HFF-Myc (cell line): ENCODE data around the gene TDRD5.

Experiments used
- DNase-seq: peaks from one replicate; pipeline ENCODE4 v3.0.0-alpha.2; 2011; ENCODE audit warnings: low read depth; ENCODE audit errors: extremely low read depth
- H3K4me3 ChIP-seq: replicated peaks from 2 replicates; pipeline ENCODE4 v1.5.1; 2011; ENCODE audit warnings: low read depth, mild to moderate bottlenecking, control low read depth, low read length
- CTCF ChIP-seq: IDR thresholded peaks from 2 replicates; pipeline ENCODE4 v1.5.1; 2012; ENCODE audit warnings: mild to moderate bottlenecking, low read depth, low read length, control low read depth; ENCODE audit errors: missing control alignments

TDRD5 gene

DNA sequence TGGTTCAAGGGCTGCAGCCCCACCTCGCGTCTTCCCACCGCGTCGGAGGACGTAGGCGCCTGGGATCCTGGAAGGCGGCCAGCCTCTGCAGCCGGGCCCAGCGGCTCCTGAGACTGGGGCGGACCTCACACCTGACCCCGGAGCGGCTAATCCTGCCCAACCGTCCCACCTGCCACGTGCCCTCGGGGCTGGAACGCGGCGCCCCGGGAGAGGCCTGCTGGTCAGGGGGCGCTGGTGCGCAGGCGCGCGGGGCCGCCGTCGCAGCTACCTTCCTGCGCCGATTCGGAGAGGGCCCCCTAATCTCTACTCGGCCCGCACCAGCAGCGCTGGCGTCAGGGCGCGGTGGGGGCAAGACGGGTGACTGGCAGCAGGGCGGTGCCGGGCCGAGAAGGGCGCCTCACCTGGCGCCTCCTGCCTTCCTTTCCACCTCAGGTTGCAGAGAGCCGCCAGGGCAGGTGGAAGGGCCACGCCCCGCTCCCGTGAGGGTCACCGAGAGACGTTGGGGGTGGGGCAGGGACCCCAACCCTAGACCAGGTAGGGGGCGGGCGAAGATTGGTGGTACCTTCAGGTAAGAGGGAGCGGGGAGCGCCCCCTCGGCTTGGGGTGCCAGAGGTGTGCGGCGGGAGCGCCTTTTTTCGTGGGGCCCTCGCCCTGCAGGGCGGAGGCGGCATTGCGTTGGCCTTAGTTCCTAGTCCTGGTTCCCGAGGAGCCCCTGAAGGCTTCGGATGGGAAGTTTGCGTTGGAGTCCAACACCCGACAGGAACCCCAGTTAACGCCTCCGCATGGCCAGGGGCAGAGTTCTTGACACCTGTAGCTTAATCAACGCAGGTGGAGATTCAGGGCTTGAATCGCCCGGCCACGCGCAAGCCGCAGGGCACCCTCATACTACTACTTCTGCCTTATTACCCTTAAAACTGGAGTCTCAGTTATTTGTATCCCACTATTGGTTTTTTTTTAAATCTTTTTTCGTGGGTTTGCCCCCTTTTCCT is at the start of gene TDRD5:
Gene TDRD5, plus strand, starts transcription at position 241 of the 989 bp plus-strand sequence. CDS start 784 bp downstream, outside the sequence.
- no peak for DNase-seq
- no peak for TF ChIP-seq CTCF
- H3K4me3 ChIP-seq = no peak within 1 kb of the TSS

DNA sequence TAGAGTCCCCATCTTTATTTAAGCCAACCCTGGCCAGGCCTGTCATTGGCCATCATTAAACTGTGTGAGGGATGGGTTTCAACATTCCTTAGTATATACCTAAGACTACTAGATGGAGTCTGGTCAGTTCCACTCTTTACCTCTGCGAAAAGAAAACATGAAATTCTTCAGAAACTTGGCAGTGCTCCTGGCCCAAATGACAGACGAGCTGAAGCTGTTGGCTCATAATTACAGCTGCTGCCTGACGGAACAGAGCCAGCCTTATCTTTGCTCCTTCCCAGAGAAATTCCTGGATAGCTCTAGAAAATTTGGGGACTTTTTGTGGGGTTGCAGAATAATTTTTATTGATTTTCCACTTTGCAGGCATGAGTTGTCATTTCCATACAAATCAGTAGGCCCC is 46.3 kb upstream of the TDRD5 start:
- no peak for TF ChIP-seq CTCF
- no peak for DNase-seq
- H3K4me3 ChIP-seq = no peak overlapping the region

GRCh38 chr1:179547021-179547535 is 44.6 kb upstream of the TDRD5 start:
- DNase-seq = no peak
- no peak for TF ChIP-seq CTCF
- H3K4me3 ChIP-seq = no peak overlapping the region

DNA sequence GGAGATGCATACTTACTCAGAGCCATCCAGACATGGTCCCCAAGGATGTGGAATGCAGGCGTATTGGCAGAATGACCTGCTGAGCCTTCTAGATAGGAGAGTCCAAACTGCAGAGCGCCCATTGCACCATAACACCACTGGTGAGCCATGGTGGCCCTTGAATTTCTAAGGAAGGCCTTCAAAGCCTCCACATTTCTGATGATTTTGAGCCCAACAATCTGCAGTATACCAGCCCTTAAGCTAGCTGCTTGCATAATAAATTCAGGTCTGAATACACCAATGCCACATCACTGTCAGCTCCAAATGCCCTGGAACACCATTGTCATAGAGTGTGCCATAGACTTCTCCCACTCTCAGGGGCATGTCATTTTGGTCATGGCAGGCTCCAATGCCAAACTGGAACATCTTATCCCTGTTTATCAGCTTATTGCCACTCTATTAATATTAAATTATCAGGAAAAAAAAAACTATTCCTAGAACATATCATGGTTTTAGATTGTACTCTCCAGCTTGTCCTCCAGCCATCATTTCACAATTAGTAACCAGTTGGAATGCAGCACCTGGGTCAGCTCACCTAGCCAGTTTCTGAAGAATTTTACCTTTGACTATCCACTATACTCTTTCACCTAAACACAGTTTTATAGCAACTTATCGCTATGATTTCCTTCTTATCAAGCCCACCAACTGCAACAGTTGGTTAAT is 42.8 kb upstream of the TDRD5 start:
- no peak for DNase-seq
- no peak for TF ChIP-seq CTCF
- no peak overlapping the region for H3K4me3 ChIP-seq

- no peak for DNase-seq
- TF ChIP-seq CTCF = no peak
Measured at GRCh38 chr1:179549368-179549700, 42.3 kb upstream of the TDRD5 start.

DNA sequence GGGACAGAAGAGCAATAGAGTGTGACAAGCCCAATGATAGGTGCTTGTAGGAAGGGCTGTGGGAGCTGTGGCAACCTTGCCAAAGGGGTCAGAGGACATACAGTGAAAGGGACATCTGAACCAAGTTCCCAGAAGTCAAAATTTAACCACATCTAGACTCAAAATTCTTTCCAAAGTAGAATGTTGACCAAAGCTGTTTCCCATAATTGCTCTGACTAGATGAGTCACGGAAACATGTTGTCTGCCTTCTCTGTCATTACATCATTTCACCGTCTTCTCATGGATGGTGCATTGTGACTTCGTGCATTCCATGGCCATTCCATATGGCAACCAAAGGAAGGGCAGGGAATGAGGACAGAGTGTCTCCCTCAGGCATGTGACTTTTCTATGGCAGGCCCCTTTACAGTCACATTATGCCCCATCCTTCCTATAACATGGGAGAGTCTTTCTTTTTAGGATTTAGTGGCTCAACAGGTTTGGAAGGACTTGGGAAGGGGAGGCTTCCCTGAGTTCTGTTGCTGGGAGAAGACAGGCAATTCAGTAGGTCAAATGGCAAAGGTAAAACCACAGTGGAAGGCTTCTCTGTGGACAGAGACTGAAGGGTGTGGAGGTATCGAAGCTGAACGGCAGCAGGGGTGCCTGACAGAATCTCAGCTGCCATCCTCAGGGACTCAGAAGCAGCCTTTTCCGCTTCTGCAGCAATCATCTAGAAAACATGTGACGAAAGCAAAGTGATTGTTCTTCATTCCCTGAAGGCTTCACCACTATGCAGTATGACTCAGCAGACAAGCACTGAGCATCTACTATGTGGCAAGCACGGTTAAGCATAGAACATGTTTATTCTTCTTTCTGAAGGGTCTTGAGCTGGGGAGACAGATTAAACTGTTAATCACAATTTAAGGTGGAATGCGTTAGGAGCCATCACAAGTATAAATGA is 40.6 kb upstream of the TDRD5 start:
- TF ChIP-seq CTCF = no peak
- H3K4me3 ChIP-seq = no peak overlapping the region
- peak; percentile 7 for DNase-seq

More at GRCh38 chr1:179549368-179549700, 42.3 kb upstream of the TDRD5 start:
- H3K4me3 ChIP-seq = no peak overlapping the region
